Uterine smooth muscle cell (primary cell): ENCODE data around the gene TMA16. TPM values are rescaled to one million over a fixed set of nuclear protein-coding genes. Genes with fewer than 3 reads are reported as not detected.

Experiments used
- total RNA-seq: library from RNA; depleted of rRNA; stranded (reverse); fragments of >200 nt; gene quantifications from 2 replicates; pipeline ENCODE4 v1.2.3, GENCODE V29; 2014

The TMA16 gene
- 38.0 and 45.4 TPM in 2 replicates for total RNA-seq

GRCh38 chr4:163494360-163495241 lies at the start of gene TMA16:
TMA16 (plus strand) TSS chr4:163494690; CDS start chr4:163494802, 112 bp downstream.

GRCh38 chr4:163473576-163473975 lies 20.9 kb upstream of the TMA16 start, which contains the start of gene TKTL2:
TKTL2 (minus strand) TSS chr4:163473754; CDS start chr4:163473734, 20 bp downstream.

Other genes with a start within 250 kb of the TMA16 start
- under 0.01 TPM in 2 replicates for gene NPY1R, start 162.1 kb upstream of the TMA16 start, total RNA-seq
- gene NPY5R, start 150.8 kb upstream of the TMA16 start, total RNA-seq: not detected in 2 replicates
- gene TKTL2, start 20.9 kb upstream of the TMA16 start, total RNA-seq: under 0.01 TPM in 1 of 2 replicates, not detected in the other